IPS-11a (cell line): ENCODE measurements around the gene PIBF1.

Experiments used
- H3K4me3 ChIP-seq: one replicate; pipeline ENCODE4 v1.5.1; 2013; ENCODE audit warnings: low read depth, low read length, control low read depth

The PIBF1 gene

GRCh38 chr13:73058432-73058735 lies 276.5 kb downstream of the PIBF1 start:
- peak overlapping the region; percentile 74 for H3K4me3 ChIP-seq

GRCh38 chr13:73058736-73059459 lies 277.0 kb downstream of the PIBF1 start, which contains the start of gene KLF5:
TSS of gene KLF5 (plus strand) at chr13:73059005. CDS start at chr13:73059328, 323 bp downstream.
- peak within 1 kb of the TSS; percentile 74 for H3K4me3 ChIP-seq

GRCh38 chr13:73059460-73060250 lies 277.7 kb downstream of the PIBF1 start:
- H3K4me3 ChIP-seq, result peak overlapping the region; percentile 74

- H3K4me3 ChIP-seq, result peak overlapping the region; percentile 74
These were observed 278.6 kb downstream of the PIBF1 start for GRCh38 chr13:73060251-73061160.

- no peak overlapping the region for H3K4me3 ChIP-seq
These were observed 279.5 kb downstream of the PIBF1 start for GRCh38 chr13:73061473-73061872.

- H3K4me3 ChIP-seq, result no peak overlapping the region
These were observed 279.9 kb downstream of the PIBF1 start for GRCh38 chr13:73061876-73062275.

- H3K4me3 ChIP-seq, result no peak overlapping the region
These were observed 280.5 kb downstream of the PIBF1 start for GRCh38 chr13:73062468-73062867.

- H3K4me3 ChIP-seq, result no peak overlapping the region
These were observed 281.2 kb downstream of the PIBF1 start for GRCh38 chr13:73063166-73063565.

- no peak overlapping the region for H3K4me3 ChIP-seq
These were observed 283.1 kb downstream of the PIBF1 start for GRCh38 chr13:73065036-73065435.

GRCh38 chr13:73065665-73066340 lies 283.9 kb downstream of the PIBF1 start:
- H3K4me3 ChIP-seq, result no peak overlapping the region
